Endothelial cell of umbilical vein (primary cell): Measurements from ENCODE around the gene DUSP18. TPM values are rescaled to one million over a fixed set of nuclear protein-coding genes. Genes with fewer than 3 reads are reported as not detected.

Experiments used
- BruUV-seq: library from RNA; stranded (reverse); fragments of 400-500 nt; replicated peaks from 2 replicates; lab custom pipeline; 2021; lab: Mats Ljungman, UMichigan
- CTCF ChIA-PET: fragments of 300-600, 350-600 bp; sonication (Branson Sonifier 250); formaldehyde crosslinking; loops from one replicate; lab custom pipeline; 2021; ENCODE audit warnings: antibody characterized with exemption, inconsistent platforms; lab: Charles Lee
- POLR2A ChIA-PET: fragments of 300-600, 350-600 bp; sonication (Branson Sonifier 250); formaldehyde crosslinking; loops from one replicate; lab custom pipeline; 2021; ENCODE audit warnings: antibody characterized with exemption, inconsistent platforms; lab: Charles Lee
- DNase-seq: peaks from one replicate; pipeline ENCODE4 v3.0.0-alpha.2; 2011; ENCODE audit warnings: low read depth, low spot score
- FAIRE-seq: peaks from 2 replicates; lab custom pipeline; 2011; peaks lifted over from hg19 to GRCh38; lab: Jason Lieb, UNC
- H2AFZ ChIP-seq: 2 replicates; pipeline ENCODE4 v1.6.0; 2012; ENCODE audit warnings: low read depth, low read length, control low read depth, inconsistent platforms
- H3K27ac ChIP-seq: 2 replicates; pipeline ENCODE4 v1.5.1; 2011; ENCODE audit warnings: low read depth, mild to moderate bottlenecking, control low read depth, low read length, moderate library complexity; ENCODE audit not compliant: insufficient read depth
- H3K27me3 ChIP-seq, 2 experiments: 2 replicates each; pipeline versions ENCODE4 v1.6.0 to v1.6.1; 2011; ENCODE audit warnings: low read length in 2 of 2, mixed read lengths in 1 of 2; ENCODE audit not compliant: control insufficient read depth in 2 of 2, insufficient read depth in 2 of 2
- H3K36me3 ChIP-seq, 2 experiments: 2 replicates in 1 of 2; 3 replicates in 1 of 2; pipeline ENCODE4 v1.5.1; 2011; ENCODE audit warnings: low read length in 2 of 2, mild to moderate bottlenecking in 1 of 2, moderate library complexity in 1 of 2; ENCODE audit not compliant: control insufficient read depth in 2 of 2, insufficient read depth in 2 of 2; ENCODE audit errors: extremely low read depth in 1 of 2
- H3K4me1 ChIP-seq: 3 replicates; pipeline ENCODE4 v1.5.1; 2011; ENCODE audit warnings: mild to moderate bottlenecking, low read length; ENCODE audit not compliant: control insufficient read depth, insufficient read depth; ENCODE audit errors: extremely low read depth
- H3K4me2 ChIP-seq: 2 replicates; pipeline ENCODE4 v1.6.1; 2011; ENCODE audit warnings: low read length, control low read depth, mixed read lengths; ENCODE audit not compliant: insufficient read depth
- H3K4me3 ChIP-seq, 3 experiments: fragments of 200-600 bp in 1 of 3; sonication (generic), shearing (Covaris generic) in 1 of 3; replicated peaks in 1 of 3; 2 replicates each; pipeline ENCODE4 v1.5.1; 2011 to 2016; ENCODE audit warnings: control low read depth in 3 of 3, low read length in 3 of 3, mild to moderate bottlenecking in 2 of 3, inconsistent platforms in 1 of 3, low read depth in 1 of 3, moderate library complexity in 1 of 3; ENCODE audit not compliant: insufficient read depth in 1 of 3
- H3K79me2 ChIP-seq: 2 replicates; pipeline ENCODE4 v1.6.0; 2012; ENCODE audit warnings: low read length, inconsistent platforms; ENCODE audit not compliant: control insufficient read depth, insufficient read depth
- H3K9ac ChIP-seq: replicated peaks from 2 replicates; pipeline ENCODE3; 2011; ENCODE audit warnings: low read length, control low read depth; ENCODE audit not compliant: insufficient read depth; ENCODE audit errors: extremely low read depth
- H3K9me1 ChIP-seq: replicated peaks from 3 replicates; pipeline ENCODE4 v1.6.0; 2011; ENCODE audit warnings: mild to moderate bottlenecking, low read length; ENCODE audit not compliant: control insufficient read depth, insufficient read depth; ENCODE audit errors: extremely low read depth
- H3K9me3 ChIP-seq: replicated peaks from 2 replicates; pipeline ENCODE4 v1.5.1; 2012; ENCODE audit warnings: low read length, inconsistent platforms; ENCODE audit not compliant: control insufficient read depth, insufficient read depth
- H4K20me1 ChIP-seq: replicated peaks from 2 replicates; pipeline ENCODE3; 2011; ENCODE audit warnings: mild to moderate bottlenecking, low read length; ENCODE audit not compliant: control insufficient read depth, insufficient read depth; ENCODE audit errors: extremely low read depth
- EZH2 ChIP-seq: IDR thresholded peaks from 2 replicates; pipeline ENCODE4 v1.6.1; 2012; ENCODE audit warnings: borderline replicate concordance, low read depth, mild to moderate bottlenecking, moderate library complexity, low read length, inconsistent platforms; ENCODE audit not compliant: severe bottlenecking
- FOS ChIP-seq: IDR thresholded peaks from 2 replicates; pipeline ENCODE4 v1.6.1; 2011; ENCODE audit warnings: mild to moderate bottlenecking, low read length, moderate library complexity, borderline replicate concordance; ENCODE audit not compliant: insufficient read depth
- GATA2 ChIP-seq: IDR thresholded peaks from 2 replicates; pipeline ENCODE4 v1.7.0; 2011; ENCODE audit warnings: low read depth, mild to moderate bottlenecking, moderate library complexity, mixed read lengths, low read length; ENCODE audit not compliant: insufficient read length, insufficient read depth
- JUN ChIP-seq: IDR thresholded peaks from 2 replicates; pipeline ENCODE4 v1.6.1; 2011; ENCODE audit warnings: borderline replicate concordance, low read depth; ENCODE audit not compliant: insufficient read length, insufficient read depth
- MYC ChIP-seq: IDR thresholded peaks from one replicate; pipeline ENCODE4 v1.6.1; 2011; ENCODE audit warnings: mild to moderate bottlenecking, low read depth, low read length
- POLR2A ChIP-seq: IDR thresholded peaks from 2 replicates; pipeline ENCODE4 v1.6.1; 2012; ENCODE audit warnings: low read depth, mild to moderate bottlenecking, control low read depth, low read length
- POLR2AphosphoS5 ChIP-seq: IDR thresholded peaks from 2 replicates; pipeline ENCODE4 v1.6.1; 2012; ENCODE audit warnings: low read depth, mild to moderate bottlenecking, control low read depth, low read length, moderate library complexity; ENCODE audit not compliant: insufficient read depth
- dilution Hi-C: fragments of 300-500 bp; cut with MboI; formaldehyde crosslinking; loops from one replicate; pipeline ENCODE4 v1.15.0; 2019; ENCODE audit warnings: low sequenced_read_pairs; ENCODE audit not compliant: extremely low pct_ligation_motif_present
- intact Hi-C: fragments of 100-400 bp; cut with micrococcal nuclease; formaldehyde crosslinking; loops from one replicate; pipeline ENCODE4 v1.10.0; 2022
- polyA plus RNA-seq, 4 experiments: library from polyadenylated mRNA; depleted of rRNA in 3 of 4; stranded (reverse) in 3 of 4; unstranded in 1 of 4; fragments of >200 nt; gene quantifications; 2 replicates each; pipeline versions ENCODE4 v1.2.1 to v1.2.3, GENCODE V29; 2011 to 2012; ENCODE audit warnings: missing spikeins in 1 of 4
- total RNA-seq: library from RNA; stranded (reverse); gene quantifications from 2 replicates; pipeline ENCODE4 v1.2.3, GENCODE V29; 2021
- TF ChIP-seq, protein P1 (sequence below): IDR thresholded peaks from 2 replicates; pipeline ENCODE4 v1.6.1; 2011; ENCODE audit not compliant: insufficient read depth, insufficient read length
- TF ChIP-seq, protein P2 (sequence below), 2 donors: IDR thresholded peaks; 1 replicate in 1 of 2; 2 replicates in 1 of 2; pipeline ENCODE4 v1.5.1; 2011; ENCODE audit warnings: low read length in 2 of 2, mild to moderate bottlenecking in 2 of 2, moderate library complexity in 2 of 2, control low read depth in 1 of 2, inconsistent platforms in 1 of 2, low read depth in 1 of 2; ENCODE audit not compliant: insufficient read depth in 1 of 2; ENCODE audit errors: extremely low read depth in 1 of 2

The DUSP18 gene
- total and polyA plus RNA-seq, 2 donors (not counting 3 experiments of a cell fraction or from before 2014, with no cell fraction given): 18.3 to 30.1 TPM

DNA sequence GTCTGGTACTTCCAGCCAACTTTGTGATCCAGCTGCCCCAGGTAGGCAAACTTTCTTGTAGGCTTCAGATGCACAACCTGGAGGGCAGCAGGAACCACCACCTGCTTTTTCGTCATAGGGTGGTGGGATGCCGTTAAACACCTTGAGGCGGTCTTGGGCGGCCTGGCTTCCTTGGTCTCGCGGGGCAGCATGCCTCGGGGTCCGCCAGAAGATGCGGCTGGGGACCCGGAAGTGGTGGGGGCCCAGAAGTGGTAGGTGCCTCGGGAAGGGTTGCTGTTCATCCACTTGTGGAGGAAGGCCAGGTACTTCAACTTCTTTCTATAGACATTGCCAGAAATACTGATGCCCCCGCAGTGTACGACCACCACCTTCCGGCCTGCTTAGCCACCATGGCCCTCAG lies 13.3 kb downstream of the DUSP18 start:
- no peaks in the 10 kb centered on the region for H4K20me1 ChIP-seq
- DNase-seq (no peak), FAIRE-seq (no peak)
- H3K79me2 ChIP-seq: no peaks in the 10 kb centered on the region
- intact Hi-C loops: no loop called here
- no peak overlapping the region for H3K4me2 ChIP-seq
- peaks cover 6% of the 10 kb centered on the region for H3K4me1 ChIP-seq
- H3K27me3 ChIP-seq: no peaks in the 10 kb centered on the region
- no TSS peak for BruUV-seq
- dilution Hi-C loops: no loop called here
- no peaks in the 10 kb centered on the region for H3K9me1 ChIP-seq
- CTCF ChIA-PET: interaction anchor here (1.3 kb wide), 1 partner anchor 31 kb away, joined by 3 read pairs; no protein-coding TSS in a partner anchor
- H3K9me3 ChIP-seq: no peaks in the 10 kb centered on the region
- POLR2A ChIA-PET: interaction anchor here (0.5 kb wide), 1 partner anchor 352 kb away, joined by 5 read pairs; no protein-coding TSS in a partner anchor
- TF ChIP-seq, protein P1, sequence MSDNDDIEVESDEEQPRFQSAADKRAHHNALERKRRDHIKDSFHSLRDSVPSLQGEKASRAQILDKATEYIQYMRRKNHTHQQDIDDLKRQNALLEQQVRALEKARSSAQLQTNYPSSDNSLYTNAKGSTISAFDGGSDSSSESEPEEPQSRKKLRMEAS: no peak
- no peak for TF ChIP-seq POLR2A
- no peak for TF ChIP-seq MYC
- TF ChIP-seq EZH2: no peak
- no peak for TF ChIP-seq GATA2
- TF ChIP-seq, protein P2, sequence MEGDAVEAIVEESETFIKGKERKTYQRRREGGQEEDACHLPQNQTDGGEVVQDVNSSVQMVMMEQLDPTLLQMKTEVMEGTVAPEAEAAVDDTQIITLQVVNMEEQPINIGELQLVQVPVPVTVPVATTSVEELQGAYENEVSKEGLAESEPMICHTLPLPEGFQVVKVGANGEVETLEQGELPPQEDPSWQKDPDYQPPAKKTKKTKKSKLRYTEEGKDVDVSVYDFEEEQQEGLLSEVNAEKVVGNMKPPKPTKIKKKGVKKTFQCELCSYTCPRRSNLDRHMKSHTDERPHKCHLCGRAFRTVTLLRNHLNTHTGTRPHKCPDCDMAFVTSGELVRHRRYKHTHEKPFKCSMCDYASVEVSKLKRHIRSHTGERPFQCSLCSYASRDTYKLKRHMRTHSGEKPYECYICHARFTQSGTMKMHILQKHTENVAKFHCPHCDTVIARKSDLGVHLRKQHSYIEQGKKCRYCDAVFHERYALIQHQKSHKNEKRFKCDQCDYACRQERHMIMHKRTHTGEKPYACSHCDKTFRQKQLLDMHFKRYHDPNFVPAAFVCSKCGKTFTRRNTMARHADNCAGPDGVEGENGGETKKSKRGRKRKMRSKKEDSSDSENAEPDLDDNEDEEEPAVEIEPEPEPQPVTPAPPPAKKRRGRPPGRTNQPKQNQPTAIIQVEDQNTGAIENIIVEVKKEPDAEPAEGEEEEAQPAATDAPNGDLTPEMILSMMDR (IDR thresholded peaks at IDR 0.05; ENCODE audit: extremely low read depth in 1 of 2, insufficient read depth in 1 of 2, low read depth in 1 of 2, low read length in 2 of 2): no peak
- TF ChIP-seq POLR2AphosphoS5: no peak
- no peak for TF ChIP-seq JUN
- TF ChIP-seq FOS: no peak
- H2AFZ ChIP-seq: no peak overlapping the region
- H3K9ac ChIP-seq: no peak overlapping the region
- H3K27ac ChIP-seq: no peak overlapping the region
- no peak overlapping the region for H3K4me3 ChIP-seq
- no peaks in the 10 kb centered on the region for H3K36me3 ChIP-seq
